HCT116 (cell line): ENCODE results near the gene COL18A1. TPM values are rescaled to one million over a fixed set of nuclear protein-coding genes. Genes with fewer than 3 reads are reported as not detected.

ENCODE experiments used
- ATAC-seq: fragments of 200-7000 bp; cut with Tn5 transposase; 2 replicates; pipeline ENCODE4 v1.9.1; 2020; ENCODE audit warnings: mild to moderate bottlenecking, moderate library complexity
- BruUV-seq: library from RNA; stranded (reverse); fragments of 400-500 nt; replicated peaks from 2 replicates; lab custom pipeline; 2021; lab: Mats Ljungman, UMichigan
- CTCF ChIA-PET: fragments of 300-600 bp; sonication (Branson Sonifier 250); formaldehyde crosslinking; loops from one replicate; lab custom pipeline; 2021; ENCODE audit warnings: antibody characterized with exemption; lab: Charles Lee
- POLR2A ChIA-PET: fragments of 300-600, 350-600 bp; sonication (Branson Sonifier 250); formaldehyde crosslinking; loops from one replicate; lab custom pipeline; 2021; ENCODE audit warnings: antibody characterized with exemption; lab: Charles Lee
- RAD21 ChIA-PET, 2 experiments: fragments of 300-600 bp; sonication (Branson Sonifier 250); formaldehyde crosslinking; loops; one replicate each; lab custom pipeline; 2023; ENCODE audit warnings: low total read pairs in 2 of 2; ENCODE audit not compliant: uncharacterized antibody in 2 of 2, unreplicated experiment in 2 of 2, low non-redundant PET in 1 of 2; lab: Charles Lee
- DNase-seq: peaks from one replicate; pipeline ENCODE4 v3.0.0-alpha.2; 2010; ENCODE audit warnings: low read depth, low spot score
- H2AFZ ChIP-seq: fragments of 200-600 bp; shearing (Covaris generic), sonication (generic); 2 replicates; pipeline ENCODE4 v1.6.1; 2017; ENCODE audit warnings: low read depth, mixed run types, mixed read lengths, antibody characterized with exemption, low read length; ENCODE audit not compliant: poor library complexity, severe bottlenecking
- H3K27ac ChIP-seq: 2 replicates; pipeline ENCODE4 v1.5.1; 2012; ENCODE audit warnings: low read depth, low read length
- H3K27me3 ChIP-seq: fragments of 200-600 bp; sonication (generic); 2 replicates; pipeline ENCODE4 v1.6.1; 2016; ENCODE audit warnings: mixed run types, low read length, mixed read lengths; ENCODE audit not compliant: insufficient read depth
- H3K36me3 ChIP-seq, 2 experiments: fragments of 200-500 bp in 1 of 2; fragments of 200-600 bp in 1 of 2; sonication (Bioruptor generic) in 1 of 2; sonication (generic) in 1 of 2; 2 replicates each; pipeline versions ENCODE4 v1.5.1 to v1.6.1; 2014 to 2016; ENCODE audit warnings: low read length in 2 of 2, inconsistent platforms in 1 of 2, mixed read lengths in 1 of 2, mixed run types in 1 of 2; ENCODE audit not compliant: insufficient read depth in 2 of 2, control insufficient read depth in 1 of 2
- H3K4me1 ChIP-seq, 2 experiments: fragments of 200-600 bp in 1 of 2; sonication (generic) in 1 of 2; 2 replicates each; pipeline versions ENCODE4 v1.5.1 to v1.6.1; 2012 to 2017; ENCODE audit warnings: low read length in 2 of 2, inconsistent platforms in 1 of 2, mild to moderate bottlenecking in 1 of 2, mixed read lengths in 1 of 2, mixed run types in 1 of 2, moderate library complexity in 1 of 2; ENCODE audit not compliant: insufficient read depth in 2 of 2, control insufficient read depth in 1 of 2
- H3K4me2 ChIP-seq: fragments of 200-600 bp; sonication (generic); 2 replicates; pipeline ENCODE4 v1.6.1; 2017; ENCODE audit warnings: mixed run types, low read length, mixed read lengths
- H3K4me3 ChIP-seq, 2 experiments: fragments of 200-600 bp in 1 of 2; sonication (generic) in 1 of 2; replicated peaks in 1 of 2; 2 replicates each; pipeline ENCODE4 v1.5.1; 2011 to 2016; ENCODE audit warnings: low read length in 2 of 2, control low read depth in 1 of 2, low read depth in 1 of 2, mild to moderate bottlenecking in 1 of 2, mixed read lengths in 1 of 2, mixed run types in 1 of 2
- H3K79me2 ChIP-seq: fragments of 200-600 bp; sonication (generic); 2 replicates; pipeline ENCODE4 v1.6.1; 2017; ENCODE audit warnings: mild to moderate bottlenecking, mixed run types, low read length, moderate library complexity, mixed read lengths; ENCODE audit not compliant: insufficient read depth
- H3K9ac ChIP-seq: fragments of 200-600 bp; sonication (generic); 2 replicates; pipeline ENCODE4 v1.6.1; 2016; ENCODE audit warnings: low read length, mixed read lengths
- H3K9me2 ChIP-seq: fragments of 200-600 bp; sonication (generic), shearing (Covaris generic); 2 replicates; pipeline ENCODE4 v1.6.1; 2017; ENCODE audit warnings: mixed run types, mild to moderate bottlenecking, moderate library complexity; ENCODE audit not compliant: insufficient read depth
- H3K9me3 ChIP-seq, 2 experiments: fragments of 200-500 bp in 1 of 2; fragments of 200-600 bp in 1 of 2; sonication (Bioruptor generic) in 1 of 2; sonication (generic) in 1 of 2; 2 replicates each; pipeline ENCODE4 v1.6.1; 2014 to 2017; ENCODE audit warnings: low read length in 2 of 2, mixed read lengths in 2 of 2, inconsistent platforms in 1 of 2, low read depth in 1 of 2, mild to moderate bottlenecking in 1 of 2, mixed run types in 1 of 2, moderate library complexity in 1 of 2; ENCODE audit not compliant: control insufficient read depth in 1 of 2, insufficient read depth in 1 of 2
- H4K20me1 ChIP-seq: fragments of 200-600 bp; sonication (generic), shearing (Covaris generic); 2 replicates; pipeline ENCODE4 v1.6.1; 2017; ENCODE audit warnings: mixed run types, mild to moderate bottlenecking, moderate library complexity; ENCODE audit not compliant: insufficient read depth
- EGR1 ChIP-seq: IDR thresholded peaks from 2 replicates; pipeline ENCODE4 v1.6.1; 2012; ENCODE audit warnings: low read depth
- JUND ChIP-seq: IDR thresholded peaks from 2 replicates; pipeline ENCODE4 v1.6.1; 2012
- SIN3A ChIP-seq: IDR thresholded peaks from 2 replicates; pipeline ENCODE4 v1.6.1; 2012; ENCODE audit warnings: low read depth
- YY1 ChIP-seq: IDR thresholded peaks from 2 replicates; pipeline ENCODE4 v1.6.1; 2011; ENCODE audit warnings: low read length, low read depth, moderate library complexity, mild to moderate bottlenecking; ENCODE audit not compliant: insufficient replicate concordance; ENCODE audit errors: extremely low read depth
- ZFX ChIP-seq: fragments of 450-650 bp; IDR thresholded peaks from 2 replicates; pipeline ENCODE4 v1.6.1; 2017
- intact Hi-C: fragments of 100-400 bp; cut with micrococcal nuclease; formaldehyde crosslinking; loops from 2 replicates; pipeline ENCODE4 v1.10.0; 2022
- total RNA-seq: library from RNA; stranded (reverse); gene quantifications from one replicate; pipeline ENCODE4 v1.2.1, GENCODE V29; 2021; ENCODE audit not compliant: unreplicated experiment
- TF ChIP-seq, protein P1 (sequence below): IDR thresholded peaks from 2 replicates; pipeline ENCODE4 v1.6.1; 2012
- TF ChIP-seq, protein P2 (sequence below): IDR thresholded peaks from 2 replicates; pipeline ENCODE4 v1.6.1; 2012; ENCODE audit warnings: low read depth
- TF ChIP-seq, protein P3 (sequence below), 3 experiments: fragments of 200-600 bp in 1 of 3; sonication (generic) in 1 of 3; IDR thresholded peaks in 2 of 3; conservative IDR thresholded peaks in 1 of 3; 2 replicates each; pipeline ENCODE4 v1.5.1; 2012 to 2017; ENCODE audit warnings: low read depth in 2 of 3, low read length in 2 of 3, antibody characterized with exemption in 1 of 3, borderline replicate concordance in 1 of 3, control low read depth in 1 of 3, mild to moderate bottlenecking in 1 of 3, mixed read lengths in 1 of 3, mixed run types in 1 of 3, moderate library complexity in 1 of 3; ENCODE audit not compliant: insufficient read depth in 1 of 3
- TF ChIP-seq, protein P4 (sequence below): IDR thresholded peaks from 2 replicates; pipeline ENCODE4 v1.6.1; 2011; ENCODE audit warnings: mild to moderate bottlenecking, low read length, moderate library complexity; ENCODE audit not compliant: insufficient replicate concordance; ENCODE audit errors: extremely low read depth

COL18A1 gene
- total RNA-seq, 1 experiment from 2014 or later = 59.5 TPM

DNA sequence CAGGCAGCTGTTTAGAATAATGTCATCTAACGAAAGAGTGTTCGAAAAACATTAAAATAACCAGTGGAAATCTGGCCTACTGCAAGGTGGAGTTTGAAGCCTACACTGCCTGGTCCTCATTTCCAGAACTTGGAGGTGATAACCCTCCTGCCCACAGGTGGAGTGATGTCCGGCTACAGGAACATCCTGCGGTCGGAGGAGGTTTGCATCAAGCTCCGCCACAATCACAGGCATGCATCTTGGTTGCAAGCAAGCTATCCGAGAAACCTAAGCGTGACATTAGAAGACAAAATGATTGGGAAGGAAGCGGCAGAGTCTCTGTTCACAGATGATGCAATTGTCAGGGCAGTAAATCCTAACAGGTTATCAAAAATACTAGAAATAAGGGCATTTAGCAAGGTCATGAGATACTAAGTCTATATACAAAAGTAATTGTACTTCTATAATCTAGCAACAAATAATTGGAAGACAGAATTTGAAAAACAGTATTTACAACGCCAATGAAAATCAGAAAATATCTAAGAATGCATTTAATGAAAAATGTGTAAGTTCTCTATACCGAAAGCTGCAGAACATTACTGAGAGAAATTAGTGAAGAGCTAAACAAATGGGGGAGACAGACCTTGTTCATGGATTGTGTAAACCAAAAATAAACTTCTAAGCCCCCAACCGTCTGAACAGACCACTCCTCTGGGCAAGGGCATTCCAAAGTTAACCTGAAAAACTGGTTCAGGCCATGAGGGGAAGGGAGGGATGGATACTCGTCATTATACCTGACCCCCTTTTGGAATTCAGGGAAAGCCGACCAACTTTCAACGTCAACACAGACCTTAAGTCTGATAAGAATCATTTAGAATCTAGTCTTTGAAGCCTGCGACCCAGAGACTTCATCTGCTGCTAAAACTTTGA is 141.9 kb downstream of the COL18A1 start:
- H3K36me3 ChIP-seq = no peaks in the 10 kb centered on the region
- H3K9ac ChIP-seq = no peak overlapping the region
- ChIA-PET POLR2A (no interaction called here), CTCF (no interaction called here), RAD21 (no interaction called here)
- no peaks in the 10 kb centered on the region for H3K9me3 ChIP-seq
- H4K20me1 ChIP-seq = no peaks in the 10 kb centered on the region
- no peak overlapping the region for H3K4me3 ChIP-seq
- no peaks in the 10 kb centered on the region for H3K27me3 ChIP-seq
- no peaks in the 10 kb centered on the region for H3K79me2 ChIP-seq
- no peaks in the 10 kb centered on the region for H3K9me2 ChIP-seq
- peaks cover 9 to 25% of the 10 kb centered on the region in 2 experiments for H3K4me1 ChIP-seq
- no peak for ATAC-seq
- intact Hi-C loops = no loop called here
- no peak overlapping the region for H3K4me2 ChIP-seq
- no peak overlapping the region for H2AFZ ChIP-seq
- DNase-seq = no peak
- no peak overlapping the region for H3K27ac ChIP-seq
- TF ChIP-seq, protein P1, sequence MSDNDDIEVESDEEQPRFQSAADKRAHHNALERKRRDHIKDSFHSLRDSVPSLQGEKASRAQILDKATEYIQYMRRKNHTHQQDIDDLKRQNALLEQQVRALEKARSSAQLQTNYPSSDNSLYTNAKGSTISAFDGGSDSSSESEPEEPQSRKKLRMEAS = no peak
- TF ChIP-seq, protein P2, sequence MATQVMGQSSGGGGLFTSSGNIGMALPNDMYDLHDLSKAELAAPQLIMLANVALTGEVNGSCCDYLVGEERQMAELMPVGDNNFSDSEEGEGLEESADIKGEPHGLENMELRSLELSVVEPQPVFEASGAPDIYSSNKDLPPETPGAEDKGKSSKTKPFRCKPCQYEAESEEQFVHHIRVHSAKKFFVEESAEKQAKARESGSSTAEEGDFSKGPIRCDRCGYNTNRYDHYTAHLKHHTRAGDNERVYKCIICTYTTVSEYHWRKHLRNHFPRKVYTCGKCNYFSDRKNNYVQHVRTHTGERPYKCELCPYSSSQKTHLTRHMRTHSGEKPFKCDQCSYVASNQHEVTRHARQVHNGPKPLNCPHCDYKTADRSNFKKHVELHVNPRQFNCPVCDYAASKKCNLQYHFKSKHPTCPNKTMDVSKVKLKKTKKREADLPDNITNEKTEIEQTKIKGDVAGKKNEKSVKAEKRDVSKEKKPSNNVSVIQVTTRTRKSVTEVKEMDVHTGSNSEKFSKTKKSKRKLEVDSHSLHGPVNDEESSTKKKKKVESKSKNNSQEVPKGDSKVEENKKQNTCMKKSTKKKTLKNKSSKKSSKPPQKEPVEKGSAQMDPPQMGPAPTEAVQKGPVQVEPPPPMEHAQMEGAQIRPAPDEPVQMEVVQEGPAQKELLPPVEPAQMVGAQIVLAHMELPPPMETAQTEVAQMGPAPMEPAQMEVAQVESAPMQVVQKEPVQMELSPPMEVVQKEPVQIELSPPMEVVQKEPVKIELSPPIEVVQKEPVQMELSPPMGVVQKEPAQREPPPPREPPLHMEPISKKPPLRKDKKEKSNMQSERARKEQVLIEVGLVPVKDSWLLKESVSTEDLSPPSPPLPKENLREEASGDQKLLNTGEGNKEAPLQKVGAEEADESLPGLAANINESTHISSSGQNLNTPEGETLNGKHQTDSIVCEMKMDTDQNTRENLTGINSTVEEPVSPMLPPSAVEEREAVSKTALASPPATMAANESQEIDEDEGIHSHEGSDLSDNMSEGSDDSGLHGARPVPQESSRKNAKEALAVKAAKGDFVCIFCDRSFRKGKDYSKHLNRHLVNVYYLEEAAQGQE = no peak
- TF ChIP-seq, protein P3, sequence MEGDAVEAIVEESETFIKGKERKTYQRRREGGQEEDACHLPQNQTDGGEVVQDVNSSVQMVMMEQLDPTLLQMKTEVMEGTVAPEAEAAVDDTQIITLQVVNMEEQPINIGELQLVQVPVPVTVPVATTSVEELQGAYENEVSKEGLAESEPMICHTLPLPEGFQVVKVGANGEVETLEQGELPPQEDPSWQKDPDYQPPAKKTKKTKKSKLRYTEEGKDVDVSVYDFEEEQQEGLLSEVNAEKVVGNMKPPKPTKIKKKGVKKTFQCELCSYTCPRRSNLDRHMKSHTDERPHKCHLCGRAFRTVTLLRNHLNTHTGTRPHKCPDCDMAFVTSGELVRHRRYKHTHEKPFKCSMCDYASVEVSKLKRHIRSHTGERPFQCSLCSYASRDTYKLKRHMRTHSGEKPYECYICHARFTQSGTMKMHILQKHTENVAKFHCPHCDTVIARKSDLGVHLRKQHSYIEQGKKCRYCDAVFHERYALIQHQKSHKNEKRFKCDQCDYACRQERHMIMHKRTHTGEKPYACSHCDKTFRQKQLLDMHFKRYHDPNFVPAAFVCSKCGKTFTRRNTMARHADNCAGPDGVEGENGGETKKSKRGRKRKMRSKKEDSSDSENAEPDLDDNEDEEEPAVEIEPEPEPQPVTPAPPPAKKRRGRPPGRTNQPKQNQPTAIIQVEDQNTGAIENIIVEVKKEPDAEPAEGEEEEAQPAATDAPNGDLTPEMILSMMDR (IDR thresholded peaks at IDR 0.05 in 2 of 3, conservative IDR thresholded peaks at IDR 0.05 in 1 of 3; ENCODE audit: borderline replicate concordance in 1 of 3, insufficient read depth in 1 of 3, low read depth in 2 of 3, low read length in 2 of 3) = no peak
- TF ChIP-seq SIN3A = no peak
- TF ChIP-seq, protein P4, sequence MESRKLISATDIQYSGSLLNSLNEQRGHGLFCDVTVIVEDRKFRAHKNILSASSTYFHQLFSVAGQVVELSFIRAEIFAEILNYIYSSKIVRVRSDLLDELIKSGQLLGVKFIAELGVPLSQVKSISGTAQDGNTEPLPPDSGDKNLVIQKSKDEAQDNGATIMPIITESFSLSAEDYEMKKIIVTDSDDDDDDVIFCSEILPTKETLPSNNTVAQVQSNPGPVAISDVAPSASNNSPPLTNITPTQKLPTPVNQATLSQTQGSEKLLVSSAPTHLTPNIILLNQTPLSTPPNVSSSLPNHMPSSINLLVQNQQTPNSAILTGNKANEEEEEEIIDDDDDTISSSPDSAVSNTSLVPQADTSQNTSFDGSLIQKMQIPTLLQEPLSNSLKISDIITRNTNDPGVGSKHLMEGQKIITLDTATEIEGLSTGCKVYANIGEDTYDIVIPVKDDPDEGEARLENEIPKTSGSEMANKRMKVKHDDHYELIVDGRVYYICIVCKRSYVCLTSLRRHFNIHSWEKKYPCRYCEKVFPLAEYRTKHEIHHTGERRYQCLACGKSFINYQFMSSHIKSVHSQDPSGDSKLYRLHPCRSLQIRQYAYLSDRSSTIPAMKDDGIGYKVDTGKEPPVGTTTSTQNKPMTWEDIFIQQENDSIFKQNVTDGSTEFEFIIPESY = no peak
- TF ChIP-seq JUND = no peak
- TF ChIP-seq EGR1 = no peak
- no peak for TF ChIP-seq YY1
- no peak for TF ChIP-seq ZFX
- BruUV-seq = no TSS peak
